H1 (cell line): ENCODE measurements around the gene UCP1. TPM values are rescaled to one million over a fixed set of nuclear protein-coding genes. Genes with fewer than 3 reads are reported as not detected.

Experiments
- CBX8 ChIP-seq: fragments of 300-800, 300-1000 bp; sonication (generic); IDR thresholded peaks from 2 replicates; pipeline ENCODE4 v1.7.1; 2016; ENCODE audit warnings: low read depth, low read length, borderline replicate concordance
- CTCF ChIP-seq, 3 experiments: IDR thresholded peaks; 1 replicate in 2 of 3; 2 replicates in 1 of 3; pipeline versions ENCODE4 v1.5.1 to v1.6.1; 2011; ENCODE audit warnings: low read length in 3 of 3, mild to moderate bottlenecking in 3 of 3, inconsistent platforms in 2 of 3, low read depth in 1 of 3, moderate library complexity in 1 of 3; ENCODE audit not compliant: insufficient read depth in 1 of 3; ENCODE audit errors: control extremely low read depth in 1 of 3
- EZH2 ChIP-seq: fragments of 200-600 bp; sonication (generic); IDR thresholded peaks from 2 replicates; pipeline ENCODE4 v1.7.1; 2012; ENCODE audit warnings: low read depth, mild to moderate bottlenecking, moderate library complexity, low read length, inconsistent platforms; ENCODE audit not compliant: severe bottlenecking
- FOSL1 ChIP-seq: IDR thresholded peaks from 2 replicates; pipeline ENCODE4 v1.6.1; 2011; ENCODE audit warnings: mild to moderate bottlenecking, low read depth, low read length, moderate library complexity; ENCODE audit not compliant: insufficient read depth
- GABPA ChIP-seq: IDR thresholded peaks from 2 replicates; pipeline ENCODE4 v1.6.1; 2011; ENCODE audit warnings: mild to moderate bottlenecking, low read length, moderate library complexity, borderline replicate concordance; ENCODE audit not compliant: insufficient read depth
- GTF2F1 ChIP-seq: IDR thresholded peaks from 2 replicates; pipeline ENCODE4 v1.6.1; 2012; ENCODE audit warnings: low read depth, low read length, improper control_type of control experiment, borderline replicate concordance
- JUN ChIP-seq: IDR thresholded peaks from 2 replicates; pipeline ENCODE4 v1.6.1; 2011; ENCODE audit warnings: low read depth, mild to moderate bottlenecking, improper control_type of control experiment, low read length
- KDM4A ChIP-seq: IDR thresholded peaks from one replicate; pipeline ENCODE4 v1.7.1; 2012; ENCODE audit warnings: low read depth, mild to moderate bottlenecking, moderate library complexity, low read length, inconsistent platforms; ENCODE audit not compliant: severe bottlenecking
- PHF8 ChIP-seq: fragments of 200-600 bp; sonication (generic); conservative IDR thresholded peaks from 2 replicates; pipeline ENCODE4 v1.7.1; 2012; ENCODE audit warnings: low read depth, mild to moderate bottlenecking, inconsistent platforms, low read length, moderate library complexity
- POLR2A ChIP-seq, 2 experiments: IDR thresholded peaks; 1 replicate in 1 of 2; 2 replicates in 1 of 2; pipeline ENCODE4 v1.6.1; 2011; ENCODE audit warnings: low read depth in 2 of 2, low read length in 2 of 2, mild to moderate bottlenecking in 2 of 2; ENCODE audit errors: control extremely low read depth in 1 of 2
- POU5F1 ChIP-seq: IDR thresholded peaks from 2 replicates; pipeline ENCODE4 v1.6.1; 2011; ENCODE audit warnings: low read depth, mild to moderate bottlenecking, low read length, moderate library complexity
- SIN3A ChIP-seq, 2 experiments: IDR thresholded peaks in 1 of 2; conservative IDR thresholded peaks in 1 of 2; 2 replicates each; pipeline ENCODE4 v1.6.1; 2011 to 2012; ENCODE audit warnings: low read length in 2 of 2, improper control_type of control experiment in 1 of 2, low read depth in 1 of 2, mild to moderate bottlenecking in 1 of 2
- SP1 ChIP-seq: IDR thresholded peaks from 2 replicates; pipeline ENCODE4 v1.6.1; 2011; ENCODE audit warnings: low read depth, low read length
- SUZ12 ChIP-seq: fragments of 200-600 bp; sonication (generic); IDR thresholded peaks from 2 replicates; pipeline ENCODE4 v1.6.1; 2012; ENCODE audit warnings: mild to moderate bottlenecking, inconsistent platforms, low read length, moderate library complexity, mixed read lengths
- TAF1 ChIP-seq: IDR thresholded peaks from 2 replicates; pipeline ENCODE4 v1.6.1; 2011; ENCODE audit warnings: mild to moderate bottlenecking, low read depth, low read length
- TBP ChIP-seq: IDR thresholded peaks from 2 replicates; pipeline ENCODE4 v1.6.1; 2011; ENCODE audit warnings: low read depth, low read length, improper control_type of control experiment
- TCF12 ChIP-seq: IDR thresholded peaks from 2 replicates; pipeline ENCODE4 v1.6.1; 2011; ENCODE audit warnings: low read depth, mild to moderate bottlenecking, low read length
- polyA plus RNA-seq, 7 experiments: library from polyadenylated mRNA; depleted of rRNA in 3 of 7; stranded (reverse) in 5 of 7; unstranded in 2 of 7; fragments of >200 nt in 5 of 7; fragments of 200-250 nt in 2 of 7; gene quantifications; 1 replicate in 5 of 7; 2 replicates in 1 of 7; 4 replicates in 1 of 7; pipeline versions ENCODE4 v1.2.1 to v1.2.3, GENCODE V29; 2011 to 2013; ENCODE audit warnings: missing spikeins in 2 of 7, mixed read lengths in 2 of 7
- total RNA-seq: library from RNA; stranded (reverse); fragmentation: NEBNext Ultra II Directional; extraction: Animal tissue kit (Norgen Biotek cat#: 25700); gene quantifications from 2 replicates; pipeline ENCODE4 v1.2.1, GENCODE V29; 2021
- TF ChIP-seq, protein P1 (sequence below): IDR thresholded peaks from 2 replicates; pipeline ENCODE4 v1.6.1; 2011; ENCODE audit warnings: low read length, improper control_type of control experiment
- TF ChIP-seq, protein P2 (sequence below): IDR thresholded peaks from 2 replicates; pipeline ENCODE4 v1.6.1; 2012; ENCODE audit warnings: inconsistent platforms

The UCP1 gene
- total and polyA plus RNA-seq, 2 of the 8 experiments (the other 6 are each of a cell fraction or from before 2014, with no cell fraction given): 0.20 to 0.44 TPM

DNA sequence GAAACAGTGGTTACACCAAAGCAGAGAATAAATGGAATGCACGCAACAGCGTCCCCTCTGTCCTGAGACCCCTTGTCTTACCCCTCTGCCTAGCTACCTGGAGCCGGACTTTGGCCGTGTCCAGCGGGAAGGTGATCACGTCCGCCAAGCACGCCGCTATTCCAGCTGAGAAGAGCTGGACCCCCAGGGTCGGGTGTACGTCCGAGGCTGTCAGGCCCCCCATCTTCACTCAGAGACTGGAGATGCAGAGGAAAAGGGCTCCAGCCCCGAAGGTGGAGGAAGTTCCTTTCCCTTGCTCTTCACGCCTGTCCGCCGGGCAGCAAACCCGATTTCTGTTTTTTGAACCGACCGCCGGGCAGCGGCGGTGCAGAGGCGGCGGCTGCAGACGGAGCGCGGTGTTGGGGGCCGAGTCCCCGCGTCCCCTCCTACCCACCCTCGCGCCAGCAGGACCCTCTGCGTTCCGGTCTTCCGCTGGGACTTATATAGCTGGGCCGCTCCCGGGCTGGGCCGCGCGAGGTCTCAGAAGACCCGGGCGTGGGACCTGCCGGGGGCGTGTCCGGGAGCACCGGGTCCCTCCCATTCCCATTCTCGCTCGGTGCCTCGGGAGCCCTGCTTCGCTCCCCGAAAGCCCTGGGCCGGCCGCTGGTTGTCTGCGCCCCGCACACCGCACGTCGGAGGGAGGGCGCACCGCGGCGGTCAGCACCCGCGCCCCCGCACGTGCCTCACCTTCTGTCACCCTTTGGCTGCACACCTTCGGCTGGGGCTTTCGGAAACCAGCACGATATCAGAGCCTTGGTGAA, at the start of gene UCP1 (continued):
- TF ChIP-seq SIN3A (conservative IDR thresholded peaks at IDR 0.05 in 1 of 2, IDR thresholded peaks at IDR 0.05 in 1 of 2; ENCODE audit: low read depth in 1 of 2, low read length in 2 of 2) (0 out of 4 replicates have a peak, but pooled peaks of 1 of the 2 experiments have one; percentile 39), SP1 (no peak), CBX8 (no peak), JUN (no peak), EZH2 (peak; percentile 89), KDM4A (peak; percentile 95), TCF12 (no peak), POU5F1 (no peak), TAF1 (peak; percentile 72), GTF2F1 (no peak), POLR2A (IDR thresholded peaks at IDR 0.05; ENCODE audit: control extremely low read depth in 1 of 2, low read depth in 2 of 2, low read length in 2 of 2) (peak in 1 of 2 experiments; percentile 68; a peak in 2 of 3 replicates), SUZ12 (peak; percentile 79), TBP (peak; percentile 77), CTCF (IDR thresholded peaks at IDR 0.05; ENCODE audit: control extremely low read depth in 1 of 3, insufficient read depth in 1 of 3, low read depth in 1 of 3, low read length in 3 of 3) (peak in 1 of 3 experiments; percentile 20; a peak in 1 of 4 replicates), GABPA (no peak), FOSL1 (no peak), PHF8 (peak; percentile 42; the same call in 1 of the 2 replicates)
- TF ChIP-seq, protein P1, sequence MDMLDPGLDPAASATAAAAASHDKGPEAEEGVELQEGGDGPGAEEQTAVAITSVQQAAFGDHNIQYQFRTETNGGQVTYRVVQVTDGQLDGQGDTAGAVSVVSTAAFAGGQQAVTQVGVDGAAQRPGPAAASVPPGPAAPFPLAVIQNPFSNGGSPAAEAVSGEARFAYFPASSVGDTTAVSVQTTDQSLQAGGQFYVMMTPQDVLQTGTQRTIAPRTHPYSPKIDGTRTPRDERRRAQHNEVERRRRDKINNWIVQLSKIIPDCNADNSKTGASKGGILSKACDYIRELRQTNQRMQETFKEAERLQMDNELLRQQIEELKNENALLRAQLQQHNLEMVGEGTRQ: no peak
- TF ChIP-seq, protein P2, sequence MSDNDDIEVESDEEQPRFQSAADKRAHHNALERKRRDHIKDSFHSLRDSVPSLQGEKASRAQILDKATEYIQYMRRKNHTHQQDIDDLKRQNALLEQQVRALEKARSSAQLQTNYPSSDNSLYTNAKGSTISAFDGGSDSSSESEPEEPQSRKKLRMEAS: peak; percentile 81
